GM21825 (cell line): ENCODE data around the gene TRAF3IP3.
A peak's percentile ranks its signal among the peaks of the same experiment; 100 is the strongest.

Source experiments
- ATAC-seq: cut with Tn5 transposase; IDR thresholded peaks from one replicate; pipeline ENCODE4 v1.9.1; 2021; ENCODE audit warnings: mild to moderate bottlenecking, moderate library complexity; ENCODE audit not compliant: unreplicated experiment

Gene TRAF3IP3

DNA sequence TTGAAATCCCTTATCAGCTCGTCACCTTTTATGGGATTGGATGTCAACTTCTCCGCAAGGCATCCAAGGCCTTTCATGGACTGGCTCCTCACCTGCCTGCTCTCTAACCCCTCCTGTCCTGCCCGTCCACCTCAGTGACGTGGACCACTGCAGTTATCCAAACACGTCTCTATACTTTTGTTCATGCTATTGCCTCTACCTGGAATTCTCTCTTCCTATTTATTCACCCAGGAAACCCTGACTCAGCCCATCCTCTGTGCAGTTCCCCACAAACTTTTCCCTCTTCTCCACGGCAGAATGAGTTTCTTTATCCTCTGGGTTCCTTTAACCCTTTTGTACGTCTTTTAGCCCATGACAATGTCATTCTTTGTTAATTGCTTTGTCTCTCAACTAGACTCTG lies 66.9 kb downstream of the TRAF3IP3 start:
- no peak for ATAC-seq

DNA sequence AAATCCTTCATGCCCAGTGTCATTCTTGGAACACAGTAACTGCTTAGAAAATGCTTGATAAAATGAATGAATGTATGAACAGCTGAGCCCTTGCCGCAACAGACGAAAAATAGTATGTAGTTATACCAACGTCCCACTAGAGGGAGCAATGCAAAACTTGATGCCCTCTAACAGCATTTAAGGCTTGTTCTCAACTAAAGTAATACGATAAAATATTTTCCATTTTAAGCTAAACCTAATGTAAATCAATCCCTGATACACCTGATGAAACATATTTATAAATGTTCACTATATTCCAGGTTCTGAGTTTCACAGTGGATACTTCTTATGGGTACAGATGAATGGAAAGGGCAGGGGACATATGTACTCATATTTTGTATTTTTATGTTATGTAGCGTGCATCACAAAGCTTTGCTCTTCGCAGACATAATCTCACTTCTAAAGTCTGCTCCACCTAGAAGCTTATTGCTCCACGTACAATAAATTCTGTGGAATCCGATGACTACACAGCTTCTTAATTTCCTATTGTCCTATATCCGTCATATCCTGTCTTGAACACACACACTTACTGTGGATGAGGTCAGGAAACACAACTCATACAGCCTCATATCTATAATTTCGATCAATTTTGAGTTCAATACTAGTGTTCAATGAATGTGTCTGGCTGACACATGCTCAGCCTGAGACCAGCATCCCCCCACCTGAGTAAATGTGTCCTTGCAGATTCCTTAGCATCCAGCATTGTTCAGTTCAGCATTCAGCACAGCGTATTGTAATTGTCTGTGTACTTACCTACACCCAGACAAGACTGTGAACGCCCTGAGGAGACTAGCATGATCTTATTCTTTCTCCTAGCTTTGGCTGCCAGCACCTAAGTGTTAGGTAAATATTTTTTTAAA lies 67.5 kb downstream of the TRAF3IP3 start:
- peak; percentile 31 for ATAC-seq

DNA sequence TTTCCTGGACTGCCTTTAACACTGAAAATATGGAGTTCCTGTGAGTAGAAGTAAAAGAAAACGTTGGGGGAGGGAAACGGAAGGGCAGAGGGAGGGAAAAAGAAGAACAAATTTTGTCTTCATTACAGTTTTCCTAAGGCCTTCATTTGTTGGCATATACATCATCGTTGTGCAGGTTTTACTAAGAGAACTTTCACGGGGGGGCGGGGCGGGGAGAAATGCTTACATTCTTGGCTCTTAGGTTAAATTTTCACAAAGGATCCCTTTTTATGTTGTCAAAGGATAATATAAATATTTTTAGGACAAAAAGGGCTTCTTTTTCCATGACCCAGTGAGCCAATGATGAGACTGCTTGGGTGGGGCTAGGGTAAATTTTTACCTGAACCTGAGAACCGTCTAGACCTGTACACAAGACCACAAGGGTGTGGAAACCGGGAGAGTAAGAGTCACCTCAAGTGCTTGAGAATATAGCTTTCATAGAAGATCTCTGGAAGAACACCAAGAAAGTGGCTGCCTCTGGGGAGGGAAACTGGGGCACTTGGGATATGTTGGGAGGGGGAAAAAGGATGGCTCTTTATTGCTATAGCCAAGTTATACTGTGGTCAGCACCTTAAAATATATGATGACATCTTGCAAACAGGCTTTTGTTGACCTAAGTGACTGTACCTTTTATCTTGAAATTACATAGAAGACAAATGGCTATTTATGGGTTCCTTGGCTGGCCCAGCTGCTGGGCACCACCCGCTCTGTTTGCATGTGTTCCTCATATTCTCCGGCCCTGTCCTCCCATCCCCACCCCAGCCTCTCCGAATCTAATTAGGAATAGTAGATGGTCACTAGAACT lies 70.0 kb downstream of the TRAF3IP3 start:
- ATAC-seq, result no peak

DNA sequence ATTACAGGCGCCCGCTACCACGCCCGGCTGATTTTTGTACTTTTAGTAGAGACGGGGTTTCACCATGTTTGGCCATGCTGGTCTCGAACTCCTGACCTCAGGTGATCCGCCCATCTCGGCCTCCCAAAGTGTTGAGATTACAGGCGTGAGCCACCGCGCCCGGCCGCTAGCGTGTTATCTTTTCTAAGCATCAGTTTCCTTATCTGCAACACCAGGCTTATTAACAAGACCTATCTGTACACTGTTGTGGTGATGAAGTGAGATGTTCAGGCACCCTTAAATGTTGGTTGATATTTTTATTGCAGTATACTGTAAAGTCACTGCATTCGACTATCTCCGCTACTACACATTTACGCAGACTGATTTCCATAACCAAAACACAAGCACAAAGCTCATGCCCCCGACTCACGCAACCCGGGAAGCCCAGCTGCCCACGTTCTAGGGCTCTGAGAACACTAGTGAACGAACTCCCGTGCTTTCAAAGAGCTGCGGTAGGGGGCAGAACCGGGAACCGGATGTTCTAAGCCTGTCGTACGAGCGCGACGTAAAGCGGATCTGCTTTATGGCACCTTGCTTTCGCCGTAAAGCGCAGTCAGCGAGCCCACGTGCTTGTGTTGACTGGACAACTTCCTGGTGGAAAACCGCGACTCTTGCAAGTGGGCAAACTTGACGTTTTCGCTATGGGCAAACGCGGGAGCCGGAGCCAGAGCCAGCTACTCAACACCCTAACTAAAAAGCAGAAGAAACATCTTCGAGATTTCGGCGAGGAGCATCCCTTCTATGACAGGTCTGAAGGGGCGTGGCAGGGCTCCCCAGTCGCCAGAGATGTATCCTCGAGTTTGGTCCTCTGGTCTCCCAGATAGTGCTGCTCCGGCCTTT lies 71.8 kb downstream of the TRAF3IP3 start, which contains the start of gene UTP25:
Gene UTP25, plus strand, starts transcription at position 589 of the 879 bp plus-strand sequence. Its CDS starts 92 bp downstream, at position 681.
- peak; percentile 90 for ATAC-seq

DNA sequence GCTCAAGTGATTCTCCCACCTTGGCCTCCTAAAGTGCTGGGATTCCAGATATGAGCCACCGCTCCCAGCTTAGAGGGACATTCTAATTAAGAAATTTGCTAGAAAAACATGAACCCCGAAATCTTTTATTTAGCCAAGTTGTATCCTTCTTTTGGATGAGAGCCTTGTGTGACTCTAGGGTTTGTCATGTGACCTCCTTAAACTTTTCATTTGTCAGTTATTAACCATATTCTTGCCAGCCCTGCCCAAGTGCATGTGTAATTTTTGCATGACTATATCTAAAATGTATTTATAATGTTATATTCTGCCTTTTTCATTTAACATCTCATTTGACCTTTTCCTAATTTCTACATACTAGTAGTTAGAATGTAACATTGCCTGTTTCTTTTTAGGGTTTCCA lies 73.9 kb downstream of the TRAF3IP3 start:
- ATAC-seq, result no peak

DNA sequence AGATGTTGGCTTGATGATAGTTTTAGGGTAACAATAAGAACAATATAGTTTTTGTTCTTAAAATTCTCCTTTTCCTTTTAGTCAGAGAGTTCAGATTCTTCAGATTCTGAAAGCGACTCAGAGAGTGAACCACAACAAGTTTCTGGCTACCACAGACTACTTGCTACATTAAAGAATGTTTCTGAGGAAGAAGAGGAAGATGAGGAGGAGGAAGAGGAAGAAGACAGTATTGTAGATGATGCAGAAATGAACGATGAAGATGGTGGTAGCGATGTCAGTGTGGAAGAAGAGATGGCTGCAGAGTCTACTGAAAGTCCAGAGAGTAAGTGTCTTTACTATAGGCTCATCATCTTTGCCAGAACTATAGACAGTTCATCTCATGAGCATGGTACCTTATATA lies 74.9 kb downstream of the TRAF3IP3 start:
- ATAC-seq, result no peak

DNA sequence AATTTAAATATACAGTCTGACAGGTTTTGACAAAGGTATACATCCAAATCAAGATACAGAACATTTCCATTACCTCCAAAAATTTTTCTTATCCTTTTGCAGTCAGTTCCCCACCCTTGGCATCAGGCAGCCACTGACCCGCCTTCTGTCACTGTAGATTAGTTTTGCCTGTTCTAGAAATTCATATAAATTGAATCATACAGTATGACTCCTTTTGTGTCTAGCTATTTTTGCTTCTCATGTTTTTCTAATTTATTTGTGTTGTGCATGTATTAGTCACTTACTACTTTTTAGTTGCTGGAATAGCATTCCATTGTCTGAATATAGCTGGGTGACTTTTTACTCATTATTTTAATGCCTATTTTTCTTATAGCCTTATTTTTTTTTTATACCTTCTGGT lies 75.8 kb downstream of the TRAF3IP3 start:
- ATAC-seq, result no peak
